ENCODE data around the gene TSPAN15. TPM values are rescaled to one million over a fixed set of nuclear protein-coding genes. Genes with fewer than 3 reads are reported as not detected.

TSPAN15 gene
- total and polyA plus RNA-seq, 2 experiments from 2014 or later: 252 to 289 TPM

DNA sequence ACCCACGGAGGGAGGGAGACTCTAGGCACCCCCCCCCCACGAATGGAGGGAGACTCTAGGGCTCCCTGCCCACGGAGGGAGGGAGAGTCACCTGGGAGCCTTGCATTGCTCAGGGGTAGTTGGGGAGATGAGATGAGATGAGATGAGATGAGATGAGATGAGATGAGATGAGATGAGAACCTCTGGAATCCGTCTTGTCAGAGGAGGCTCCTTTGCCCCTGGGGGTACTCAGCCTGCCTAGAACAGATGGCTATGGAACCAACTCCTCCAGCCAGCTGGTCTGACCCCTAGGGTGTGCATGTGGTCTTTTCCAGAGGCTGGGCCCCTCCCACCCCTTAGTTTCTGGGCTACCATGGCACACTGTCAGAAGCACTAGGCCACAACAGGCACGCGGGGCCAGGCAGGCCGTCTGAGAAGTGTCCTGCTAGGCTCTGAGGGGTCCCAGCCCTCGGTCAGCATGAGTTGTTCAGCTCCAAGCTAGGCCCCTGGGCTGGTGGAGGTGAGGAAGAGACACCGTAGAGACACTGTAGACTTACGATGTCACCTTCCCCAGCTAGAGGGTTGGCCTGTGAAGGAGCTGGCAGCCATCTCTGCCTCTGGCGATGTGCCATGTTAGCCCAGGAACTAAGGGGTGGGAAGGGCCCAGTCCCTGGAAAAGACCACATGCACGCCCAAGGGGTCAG is 8.8 kb downstream of the TSPAN15 start:
- Histone ChIP-seq H3K9me3 (ENCODE audit: low read depth) (no peaks in the 10 kb centered on the region), H3K27ac (peak overlapping the region; percentile 95), H3K27me3 (no peaks in the 10 kb centered on the region), H3K4me1 (ENCODE audit: low read depth) (peaks cover 85% of the 10 kb centered on the region), H3K36me3 (no peaks in the 10 kb centered on the region), H3K4me3 (no peak overlapping the region)
- TF ChIP-seq CTCF (IDR thresholded peaks at IDR 0.05; ENCODE audit: low read depth, low read length): no peak
- DNase-seq (ENCODE audit: low read depth in 1 of 2, low spot score in 1 of 2): no peak

DNA sequence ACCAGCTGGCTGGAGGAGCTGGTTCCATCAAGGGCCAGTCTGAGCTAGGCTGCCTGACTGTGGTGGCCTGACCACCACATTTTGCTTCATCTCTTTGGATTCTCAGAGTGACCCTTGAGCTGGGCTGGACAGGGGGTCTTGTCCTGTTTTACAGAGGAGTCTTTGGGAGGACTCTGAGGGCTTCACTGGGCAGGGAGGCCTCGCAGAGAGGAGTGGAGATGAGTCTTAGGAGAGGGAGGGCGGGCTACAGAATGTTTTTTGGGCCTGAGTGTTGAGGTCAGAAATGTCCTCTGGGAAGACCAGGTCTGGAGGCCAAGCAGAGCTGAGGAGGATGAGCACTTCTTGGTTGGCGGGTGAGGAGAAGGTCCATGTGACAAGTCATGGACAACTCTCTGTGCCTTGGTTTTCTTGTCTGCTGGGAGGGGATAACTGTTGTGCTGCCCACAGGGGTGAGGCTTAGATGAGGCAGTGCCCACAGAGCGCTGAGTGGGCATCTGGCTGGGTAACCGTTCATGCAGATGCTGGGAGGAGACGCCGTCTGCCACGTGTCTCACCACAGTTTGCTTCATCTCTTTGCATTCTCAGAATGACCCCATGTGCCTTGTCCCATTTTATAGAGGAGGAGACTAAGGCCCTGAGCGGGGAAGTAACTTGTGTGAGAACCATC is 9.4 kb downstream of the TSPAN15 start:
- no peak for DNase-seq (ENCODE audit: low read depth in 1 of 2, low spot score in 1 of 2)
- Histone ChIP-seq H3K9me3 (ENCODE audit: low read depth) (no peaks in the 10 kb centered on the region), H3K4me1 (ENCODE audit: low read depth) (peaks cover 83% of the 10 kb centered on the region), H3K27ac (peak overlapping the region; percentile 95), H3K27me3 (no peaks in the 10 kb centered on the region), H3K36me3 (no peaks in the 10 kb centered on the region), H3K4me3 (no peak overlapping the region)
- no peak for TF ChIP-seq CTCF (IDR thresholded peaks at IDR 0.05; ENCODE audit: low read depth, low read length)

DNA sequence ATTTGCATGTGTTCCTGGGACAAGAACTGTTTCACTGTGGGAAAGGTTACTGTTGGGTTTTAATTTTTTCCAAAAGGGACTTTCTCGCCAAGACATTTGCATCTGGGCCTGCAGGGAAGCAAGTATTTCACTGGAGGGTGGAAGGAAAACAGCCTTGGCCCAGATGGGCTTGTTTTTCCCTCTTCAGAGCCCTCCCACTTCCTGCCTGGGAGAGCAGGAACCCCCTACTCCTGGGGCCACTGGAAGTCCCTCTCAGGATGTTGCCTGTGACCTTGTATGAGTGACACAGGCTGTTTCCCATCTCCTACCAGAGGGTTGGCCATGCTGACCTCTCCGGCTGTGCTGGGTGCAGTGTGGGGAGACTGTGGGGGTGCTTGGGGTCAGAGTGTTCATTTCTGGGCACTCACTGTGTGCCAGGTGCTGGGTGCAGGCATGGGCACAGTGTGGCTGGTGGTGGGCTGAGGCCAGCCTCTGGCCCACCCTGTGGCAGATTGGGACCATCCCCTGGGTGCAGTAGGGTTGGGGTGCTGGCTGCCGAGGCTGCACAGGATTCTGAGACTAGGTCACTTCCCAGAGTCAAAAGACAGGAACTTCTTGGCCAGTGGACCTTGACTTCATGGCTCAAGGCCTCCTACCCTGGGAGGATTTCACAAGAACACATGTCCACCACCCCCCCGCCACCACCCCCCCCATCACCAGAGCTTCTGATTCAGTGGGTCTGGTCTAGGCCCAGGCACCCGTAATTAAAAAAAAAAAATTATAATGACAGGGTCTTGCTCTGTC is 10.2 kb downstream of the TSPAN15 start:
- peak overlapping the region; percentile 95 for H3K27ac ChIP-seq
- no peak for TF ChIP-seq CTCF (IDR thresholded peaks at IDR 0.05; ENCODE audit: low read depth, low read length)
- no peaks in the 10 kb centered on the region for H3K9me3 ChIP-seq (ENCODE audit: low read depth)
- no peak for DNase-seq (ENCODE audit: low read depth in 1 of 2, low spot score in 1 of 2)
- H3K4me1 ChIP-seq (ENCODE audit: low read depth): peaks cover 83% of the 10 kb centered on the region
- no peaks in the 10 kb centered on the region for H3K36me3 ChIP-seq
- no peaks in the 10 kb centered on the region for H3K27me3 ChIP-seq
- no peak overlapping the region for H3K4me3 ChIP-seq

GRCh38 chr10:69463886-69464285 is 12.6 kb downstream of the TSPAN15 start:
- no peak for DNase-seq (ENCODE audit: low read depth in 1 of 2, low spot score in 1 of 2)
- no peaks in the 10 kb centered on the region for H3K27me3 ChIP-seq
- peak overlapping the region; percentile 45 for H3K27ac ChIP-seq
- H3K9me3 ChIP-seq (ENCODE audit: low read depth): no peaks in the 10 kb centered on the region
- no peak overlapping the region for H3K4me3 ChIP-seq
- H3K4me1 ChIP-seq (ENCODE audit: low read depth): peaks cover 85% of the 10 kb centered on the region
- no peaks in the 10 kb centered on the region for H3K36me3 ChIP-seq
- no peak for TF ChIP-seq CTCF (IDR thresholded peaks at IDR 0.05; ENCODE audit: low read depth, low read length)

DNA sequence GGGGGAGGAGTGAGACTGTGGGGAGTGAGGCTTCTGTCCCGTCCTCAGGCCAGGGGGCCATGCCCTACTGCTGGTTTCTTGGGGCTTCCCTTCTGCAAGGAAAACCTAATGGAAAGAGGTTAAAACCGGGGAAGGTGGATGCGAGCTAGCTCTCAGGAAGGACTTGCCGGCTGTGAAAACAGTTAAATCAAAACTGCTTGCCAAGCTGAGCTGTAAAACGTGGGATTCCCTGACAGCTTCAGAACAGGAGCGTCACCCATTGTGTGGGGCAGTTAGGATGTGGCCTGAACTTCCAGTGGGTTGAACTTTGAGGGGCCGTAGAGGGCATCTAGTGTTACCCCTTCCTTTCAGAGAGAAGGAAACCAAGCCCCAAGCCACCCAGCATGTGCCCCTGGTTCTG is 13.1 kb downstream of the TSPAN15 start:
- H3K4me1 ChIP-seq (ENCODE audit: low read depth): peaks cover 84% of the 10 kb centered on the region
- no peaks in the 10 kb centered on the region for H3K9me3 ChIP-seq (ENCODE audit: low read depth)
- peak overlapping the region; percentile 45 for H3K27ac ChIP-seq
- no peaks in the 10 kb centered on the region for H3K27me3 ChIP-seq
- no peak for DNase-seq (ENCODE audit: low read depth in 1 of 2, low spot score in 1 of 2)
- H3K36me3 ChIP-seq: no peaks in the 10 kb centered on the region
- H3K4me3 ChIP-seq: no peak overlapping the region
- TF ChIP-seq CTCF (IDR thresholded peaks at IDR 0.05; ENCODE audit: low read depth, low read length): no peak
